Measurements from ENCODE around the gene ELOB. TPM values are rescaled to one million over a fixed set of nuclear protein-coding genes. Genes with fewer than 3 reads are reported as not detected.

Gene ELOB
- total and polyA plus RNA-seq, 8 donors: 133 to 224 (median 197) TPM

DNA sequence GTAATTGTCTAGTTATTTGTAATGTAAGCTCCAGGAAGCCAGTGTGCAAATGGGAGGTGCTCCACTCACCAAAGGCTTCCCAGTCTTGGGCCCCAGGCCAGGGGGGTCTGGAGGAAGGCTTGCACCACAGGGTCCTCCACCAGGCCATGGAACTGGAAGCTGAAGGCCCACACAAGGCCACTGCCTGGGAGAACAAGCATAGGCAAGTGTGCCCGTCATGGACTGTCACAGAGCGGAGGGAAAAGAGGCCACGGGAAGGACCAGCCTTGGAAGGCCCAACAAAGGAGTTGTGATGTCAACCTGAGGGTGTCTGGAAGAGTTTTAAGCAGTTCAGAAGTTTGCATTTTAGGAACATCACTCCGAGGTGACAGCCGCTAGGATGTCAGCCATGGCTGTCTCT lies 27.6 kb downstream of the ELOB start:
- Histone ChIP-seq H3K4me3 (no peak overlapping the region), H3K36me3 (no peaks in the 10 kb centered on the region), H3K27ac (no peak overlapping the region), H3K27me3 (no peaks in the 10 kb centered on the region), H3K9me3 (no peaks in the 10 kb centered on the region), H3K4me1 (peaks cover 11 to 18% of the 10 kb centered on the region in 2 donors)
- DNase-seq (no peak), ATAC-seq (no peak)
- TF ChIP-seq, protein P1, sequence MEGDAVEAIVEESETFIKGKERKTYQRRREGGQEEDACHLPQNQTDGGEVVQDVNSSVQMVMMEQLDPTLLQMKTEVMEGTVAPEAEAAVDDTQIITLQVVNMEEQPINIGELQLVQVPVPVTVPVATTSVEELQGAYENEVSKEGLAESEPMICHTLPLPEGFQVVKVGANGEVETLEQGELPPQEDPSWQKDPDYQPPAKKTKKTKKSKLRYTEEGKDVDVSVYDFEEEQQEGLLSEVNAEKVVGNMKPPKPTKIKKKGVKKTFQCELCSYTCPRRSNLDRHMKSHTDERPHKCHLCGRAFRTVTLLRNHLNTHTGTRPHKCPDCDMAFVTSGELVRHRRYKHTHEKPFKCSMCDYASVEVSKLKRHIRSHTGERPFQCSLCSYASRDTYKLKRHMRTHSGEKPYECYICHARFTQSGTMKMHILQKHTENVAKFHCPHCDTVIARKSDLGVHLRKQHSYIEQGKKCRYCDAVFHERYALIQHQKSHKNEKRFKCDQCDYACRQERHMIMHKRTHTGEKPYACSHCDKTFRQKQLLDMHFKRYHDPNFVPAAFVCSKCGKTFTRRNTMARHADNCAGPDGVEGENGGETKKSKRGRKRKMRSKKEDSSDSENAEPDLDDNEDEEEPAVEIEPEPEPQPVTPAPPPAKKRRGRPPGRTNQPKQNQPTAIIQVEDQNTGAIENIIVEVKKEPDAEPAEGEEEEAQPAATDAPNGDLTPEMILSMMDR (IDR thresholded peaks at IDR 0.05): no peak
- intact Hi-C loops (cut with DNase I): no loop called here

DNA sequence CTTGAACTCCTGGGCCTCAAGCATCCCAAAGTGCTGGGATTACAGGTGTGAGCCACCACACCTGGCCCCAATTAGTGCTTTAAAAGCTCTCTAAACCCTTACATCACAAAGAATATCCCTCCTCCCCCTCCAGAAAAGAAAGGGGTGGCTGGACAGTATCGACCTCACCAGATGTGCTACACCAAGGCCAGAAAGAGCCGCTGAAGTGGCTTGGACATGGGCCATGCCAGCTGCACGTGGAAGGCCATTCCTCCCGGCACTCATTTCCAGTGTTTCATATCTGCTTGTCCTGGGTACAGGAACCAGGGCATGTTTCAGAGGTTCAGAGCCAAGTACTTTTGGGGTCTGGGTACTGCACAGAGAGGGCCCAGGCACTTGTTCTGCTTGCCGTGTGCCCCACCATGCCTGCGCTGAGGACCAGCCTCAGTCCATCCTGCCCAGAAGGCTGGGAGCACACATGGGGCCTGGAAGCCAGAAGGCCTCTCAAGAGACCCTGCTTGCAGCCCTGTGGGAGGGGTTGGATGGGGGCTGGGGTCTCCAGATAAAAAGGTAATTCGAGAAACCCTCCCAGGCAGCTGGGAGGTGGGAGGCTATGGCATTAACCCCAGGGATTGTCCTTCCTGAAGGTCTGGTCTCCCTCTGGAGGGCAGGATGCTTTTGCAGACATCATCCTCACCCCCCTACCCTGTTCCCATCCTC lies 28.2 kb downstream of the ELOB start:
- DNase-seq (no peak), ATAC-seq (no peak)
- TF ChIP-seq, protein P1 (IDR thresholded peaks at IDR 0.05): no peak
- Histone ChIP-seq H3K36me3 (no peaks in the 10 kb centered on the region), H3K4me1 (peaks cover 7 to 12% of the 10 kb centered on the region in 2 donors), H3K27ac (no peak overlapping the region), H3K9me3 (no peaks in the 10 kb centered on the region), H3K4me3 (no peak overlapping the region), H3K27me3 (no peaks in the 10 kb centered on the region)
- intact Hi-C loops (cut with DNase I): no loop called here

DNA sequence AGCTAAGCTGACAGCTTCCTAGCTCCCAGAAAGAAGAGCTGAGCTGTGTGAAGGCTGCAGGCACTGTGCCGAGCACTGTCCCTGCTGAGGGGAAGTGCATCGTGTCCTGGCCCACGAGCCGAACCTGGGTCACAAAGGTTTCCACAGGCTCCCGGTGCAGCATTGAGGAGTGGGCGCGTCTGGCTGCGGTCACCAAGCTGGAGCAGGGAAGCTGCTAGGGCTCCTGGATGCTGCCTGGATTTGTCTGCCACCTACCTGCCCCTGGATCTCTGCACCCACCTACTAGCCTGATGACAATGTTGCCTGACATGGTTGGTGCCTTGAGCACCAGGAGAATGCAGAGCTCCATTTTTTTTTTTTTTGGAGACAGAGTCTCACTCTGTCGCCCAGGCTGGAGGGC lies 31.1 kb downstream of the ELOB start:
- H3K4me1 ChIP-seq: no peaks in the 10 kb centered on the region
- DNase-seq: no peak
- TF ChIP-seq, protein P1 (IDR thresholded peaks at IDR 0.05): no peak
- H3K4me3 ChIP-seq: no peak overlapping the region
- H3K27me3 ChIP-seq: no peaks in the 10 kb centered on the region
- H3K9me3 ChIP-seq: no peaks in the 10 kb centered on the region
- intact Hi-C loops (cut with DNase I): no loop called here
- H3K36me3 ChIP-seq: no peaks in the 10 kb centered on the region
- no peak overlapping the region for H3K27ac ChIP-seq
- no peak for ATAC-seq

DNA sequence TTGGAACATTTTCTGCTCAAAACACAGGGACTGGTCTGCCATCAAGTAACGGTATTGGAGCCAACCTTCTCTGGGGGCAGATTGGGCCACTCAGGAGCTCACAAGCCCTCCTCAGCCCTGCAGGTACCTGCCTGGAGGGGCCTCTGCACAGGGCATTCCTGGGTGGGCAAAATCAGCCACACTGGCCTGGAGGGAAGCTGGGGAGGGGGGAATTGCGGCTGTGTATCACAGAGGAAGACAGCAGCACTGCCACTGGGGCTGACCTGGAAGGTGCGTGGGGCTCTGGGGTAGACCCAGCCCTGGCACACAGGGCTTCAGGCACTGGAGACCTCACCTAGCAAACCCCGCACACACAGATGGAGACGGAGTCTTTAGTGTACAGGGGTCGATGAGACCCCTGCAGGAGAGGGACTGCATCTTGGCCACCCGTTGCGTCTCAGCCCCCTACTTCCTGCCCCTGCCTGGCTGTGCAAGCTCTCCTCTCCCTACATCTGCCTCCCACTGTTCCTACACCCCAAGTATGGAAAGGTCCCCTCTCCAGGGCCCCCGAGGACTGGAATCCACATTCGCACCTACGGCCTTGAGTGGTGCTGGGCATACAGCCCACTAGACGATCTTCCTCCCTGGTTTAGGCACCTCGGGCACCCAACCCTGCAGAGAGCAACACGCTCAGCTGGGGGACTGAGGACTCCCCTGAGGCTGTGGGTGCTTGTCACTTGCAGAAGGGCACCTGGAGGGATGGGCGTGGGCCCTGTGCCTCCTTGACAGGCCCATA lies 31.8 kb downstream of the ELOB start:
- peaks cover 0 to 1% of the 10 kb centered on the region in 2 donors for H3K27me3 ChIP-seq
- H3K36me3 ChIP-seq: no peaks in the 10 kb centered on the region
- intact Hi-C loops (cut with DNase I): no loop called here
- H3K9me3 ChIP-seq: no peaks in the 10 kb centered on the region
- DNase-seq (no peak), ATAC-seq (no peak)
- H3K4me3 ChIP-seq: no peak overlapping the region
- H3K27ac ChIP-seq: no peak overlapping the region
- TF ChIP-seq, protein P1 (IDR thresholded peaks at IDR 0.05): no peak
- no peaks in the 10 kb centered on the region for H3K4me1 ChIP-seq

DNA sequence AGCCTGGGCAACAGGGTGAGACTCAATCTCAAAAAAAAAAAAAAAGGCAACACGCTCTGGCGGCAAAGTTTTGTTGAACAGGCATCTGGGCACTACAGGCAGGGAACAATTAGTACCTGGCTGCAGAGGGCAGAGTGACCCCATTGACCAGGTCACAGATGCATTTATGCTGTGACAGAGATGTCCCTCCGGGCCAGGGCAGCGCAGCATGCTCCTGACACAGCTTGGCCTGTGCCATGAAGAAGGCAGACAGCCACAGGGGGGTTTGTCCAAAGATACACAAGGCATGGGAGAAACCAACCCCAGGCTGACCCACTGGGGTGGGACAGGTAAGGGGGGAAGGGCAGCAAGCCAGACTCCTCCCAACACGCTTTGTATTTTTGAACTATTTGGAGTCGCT lies 32.4 kb downstream of the ELOB start:
- H3K36me3 ChIP-seq: no peaks in the 10 kb centered on the region
- intact Hi-C loops (cut with DNase I): no loop called here
- DNase-seq (no peak), ATAC-seq (no peak)
- no peaks in the 10 kb centered on the region for H3K9me3 ChIP-seq
- TF ChIP-seq, protein P1 (IDR thresholded peaks at IDR 0.05): no peak
- no peak overlapping the region for H3K27ac ChIP-seq
- peaks cover 0 to 6% of the 10 kb centered on the region in 2 donors for H3K27me3 ChIP-seq
- H3K4me1 ChIP-seq: no peaks in the 10 kb centered on the region
- no peak overlapping the region for H3K4me3 ChIP-seq
